GM21576 (cell line): ENCODE results near the gene LMTK2.

ENCODE experiments used
- ATAC-seq: cut with Tn5 transposase; IDR thresholded peaks from one replicate; pipeline ENCODE4 v1.9.1; 2021; ENCODE audit warnings: mild to moderate bottlenecking, moderate library complexity; ENCODE audit not compliant: unreplicated experiment

The LMTK2 gene

GRCh38 chr7:98136423-98136822 lies 29.8 kb downstream of the LMTK2 start:
- no peak for ATAC-seq

GRCh38 chr7:98137134-98137825 lies 30.6 kb downstream of the LMTK2 start:
- ATAC-seq, result no peak

- ATAC-seq, result peak; percentile 67
Measured at GRCh38 chr7:98137826-98138151, 31.1 kb downstream of the LMTK2 start.

GRCh38 chr7:98138672-98139071 lies 32.0 kb downstream of the LMTK2 start:
- ATAC-seq, result no peak

- ATAC-seq, result no peak
Measured at GRCh38 chr7:98142658-98143057, 36.0 kb downstream of the LMTK2 start.

DNA sequence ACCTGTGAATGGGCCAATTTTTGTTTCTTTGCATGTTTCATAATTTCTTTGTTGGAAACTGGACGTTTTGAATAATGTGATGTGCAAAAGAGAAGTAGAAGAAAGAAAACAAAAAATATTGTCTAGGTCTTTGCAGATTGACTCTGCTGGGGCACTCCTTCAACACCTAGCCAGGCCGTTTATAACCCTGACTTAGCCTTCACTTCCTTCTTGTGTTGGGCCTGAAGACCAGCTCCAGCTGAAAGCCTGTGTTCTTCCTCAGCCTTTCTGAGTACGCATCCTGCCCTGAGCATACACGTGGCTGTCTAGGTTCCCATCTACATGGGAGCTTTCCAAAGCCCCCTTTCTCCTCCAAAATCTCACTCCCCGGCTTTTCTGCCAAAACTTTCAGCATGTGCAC lies 41.9 kb downstream of the LMTK2 start:
- ATAC-seq, result no peak

DNA sequence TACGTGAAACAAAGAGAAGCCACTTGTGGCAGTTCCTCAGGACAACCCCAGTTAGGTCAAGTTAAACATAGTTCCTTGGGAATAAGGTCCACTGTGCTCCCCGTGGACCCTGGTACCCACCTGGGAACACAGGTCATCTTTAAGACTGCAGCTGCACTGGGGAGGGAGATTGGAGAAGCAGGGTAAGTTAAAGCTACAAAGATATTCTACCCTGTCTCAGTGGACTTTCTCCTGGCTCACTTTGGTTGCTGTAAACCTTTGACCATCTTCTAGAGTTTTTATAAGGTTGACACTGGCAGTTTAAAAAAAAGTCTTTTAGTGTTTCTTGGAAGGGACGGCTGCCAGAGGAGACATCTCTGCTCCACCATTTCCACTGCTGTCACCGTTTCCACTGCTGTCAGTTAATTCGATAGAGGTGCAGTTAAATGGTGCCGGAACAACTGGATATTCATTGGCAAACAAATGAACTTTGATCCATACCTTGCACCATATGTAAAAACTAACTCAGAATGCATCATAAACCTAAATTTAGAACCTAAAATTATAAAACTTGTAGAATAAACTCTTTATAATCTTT lies 42.5 kb downstream of the LMTK2 start:
- no peak for ATAC-seq

DNA sequence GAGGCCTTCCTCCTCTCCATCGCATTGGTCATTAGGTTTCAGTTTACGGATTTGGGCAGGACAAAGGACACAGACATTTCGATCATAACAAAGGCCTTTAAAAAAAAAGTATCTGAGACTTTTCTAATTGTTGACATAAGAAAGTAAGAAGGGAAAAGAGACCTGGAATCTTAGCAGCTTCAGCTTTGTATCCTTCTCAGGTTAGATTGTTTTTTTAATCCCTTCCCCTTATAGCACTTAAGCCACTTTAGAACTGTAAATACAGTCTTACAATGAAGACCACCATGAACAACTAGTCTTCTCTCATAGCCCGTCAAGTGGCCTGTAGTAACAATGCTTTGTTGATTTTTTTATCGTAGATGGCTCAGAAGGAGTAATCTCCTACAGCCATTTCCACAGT lies 45.2 kb downstream of the LMTK2 start:
- no peak for ATAC-seq

DNA sequence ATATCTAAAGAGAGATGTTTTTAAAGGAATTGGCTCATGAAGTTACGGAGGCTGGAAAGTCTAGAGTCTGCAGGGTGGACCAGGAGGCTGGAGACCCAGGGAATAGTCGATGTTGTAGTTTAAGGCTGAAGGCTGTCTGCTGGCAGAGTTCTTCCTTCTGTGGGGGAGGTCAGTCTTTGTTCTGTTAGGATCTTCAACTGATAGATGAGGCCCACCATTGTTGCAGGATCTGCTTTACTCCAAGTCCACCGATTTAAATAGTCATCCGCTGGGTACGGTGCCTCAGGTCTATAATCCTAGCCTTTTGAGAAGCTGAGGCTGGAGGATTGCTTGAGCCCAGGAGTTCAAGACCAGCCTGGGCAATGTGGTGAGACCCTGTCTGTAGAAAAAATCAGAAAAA lies 50.0 kb downstream of the LMTK2 start:
- no peak for ATAC-seq

GRCh38 chr7:98157761-98158160 lies 51.1 kb downstream of the LMTK2 start:
- no peak for ATAC-seq

DNA sequence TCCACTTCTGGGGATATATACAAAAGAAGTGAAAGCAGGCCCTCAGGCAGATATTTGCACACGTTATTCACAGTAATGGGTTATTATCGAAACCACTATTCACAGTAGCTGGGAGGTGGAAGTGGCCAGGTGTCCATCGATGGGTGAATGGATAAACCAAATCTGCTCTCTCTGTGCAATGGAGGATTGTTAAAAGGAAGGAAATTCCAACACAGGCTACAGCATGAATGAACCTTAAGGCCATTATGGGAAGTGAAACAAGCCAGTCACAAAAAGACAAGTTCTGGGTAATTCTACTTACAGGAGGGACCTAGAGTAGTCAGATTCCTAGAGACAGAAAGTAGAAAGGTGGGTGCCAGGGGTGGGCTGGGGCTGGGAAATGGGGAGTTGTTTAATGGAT lies 56.1 kb downstream of the LMTK2 start:
- no peak for ATAC-seq

- ATAC-seq, result no peak
Measured at GRCh38 chr7:98163269-98163668, 56.6 kb downstream of the LMTK2 start.

DNA sequence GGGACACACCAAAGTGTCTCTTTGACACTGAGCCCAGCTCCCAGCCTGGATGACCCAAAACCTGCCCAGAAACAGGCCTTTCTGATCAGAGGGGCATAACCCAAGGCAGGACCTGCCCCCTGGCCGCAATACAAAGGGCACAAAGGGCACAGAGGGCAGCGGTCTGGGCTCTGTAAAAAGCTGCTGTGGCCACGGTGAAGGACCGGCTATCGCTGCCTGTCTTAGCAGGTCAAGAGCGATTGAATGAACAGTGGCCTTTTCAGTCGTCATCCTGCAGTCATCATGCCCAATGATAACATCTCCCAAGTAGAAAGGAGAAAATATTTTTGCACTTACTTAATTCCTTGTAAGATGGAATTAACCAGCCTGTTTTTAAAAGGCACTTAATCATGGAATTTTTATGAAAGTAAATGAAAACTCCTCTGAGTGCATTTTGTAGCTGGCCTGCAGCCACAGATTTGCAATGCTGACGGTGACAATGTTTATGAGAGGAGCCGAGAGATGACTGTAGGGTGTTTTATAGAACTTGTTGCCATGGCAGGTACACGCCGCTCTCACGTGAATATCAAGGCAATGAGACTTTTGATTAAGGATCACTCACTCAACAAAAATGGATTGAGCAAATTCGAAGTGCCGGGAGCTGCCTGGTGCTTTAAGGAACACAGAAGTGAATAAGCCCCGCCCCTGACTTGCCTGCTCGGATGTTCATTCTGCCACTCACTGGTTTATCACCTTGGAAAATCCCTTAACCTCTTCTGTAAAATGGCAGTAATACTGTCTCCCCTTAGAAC lies 57.2 kb downstream of the LMTK2 start:
- no peak for ATAC-seq

GRCh38 chr7:98165827-98166667 lies 59.4 kb downstream of the LMTK2 start:
- ATAC-seq, result peak; percentile 59

- ATAC-seq, result no peak
Measured at GRCh38 chr7:98166668-98166970, 60.0 kb downstream of the LMTK2 start.

DNA sequence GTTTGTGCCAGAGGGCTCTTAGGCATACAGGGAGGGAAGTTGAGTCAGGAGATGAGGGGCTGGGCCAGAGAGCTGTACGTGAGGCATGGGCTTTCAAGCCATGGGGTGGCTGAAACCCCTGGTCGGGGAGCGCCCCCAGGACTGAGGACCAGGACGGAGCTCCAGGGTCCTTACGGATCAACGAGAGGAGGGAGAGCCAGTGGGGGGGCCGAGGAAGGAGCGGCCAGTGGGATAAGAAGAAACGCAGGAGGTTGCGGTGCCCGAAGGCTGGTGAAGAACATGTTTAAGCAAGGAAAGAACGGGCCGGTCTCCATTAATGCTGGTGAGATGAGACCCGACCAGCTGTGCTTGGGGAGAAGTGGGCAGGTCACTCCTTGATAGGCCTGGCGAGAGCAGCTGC lies 61.0 kb downstream of the LMTK2 start:
- ATAC-seq, result no peak

DNA sequence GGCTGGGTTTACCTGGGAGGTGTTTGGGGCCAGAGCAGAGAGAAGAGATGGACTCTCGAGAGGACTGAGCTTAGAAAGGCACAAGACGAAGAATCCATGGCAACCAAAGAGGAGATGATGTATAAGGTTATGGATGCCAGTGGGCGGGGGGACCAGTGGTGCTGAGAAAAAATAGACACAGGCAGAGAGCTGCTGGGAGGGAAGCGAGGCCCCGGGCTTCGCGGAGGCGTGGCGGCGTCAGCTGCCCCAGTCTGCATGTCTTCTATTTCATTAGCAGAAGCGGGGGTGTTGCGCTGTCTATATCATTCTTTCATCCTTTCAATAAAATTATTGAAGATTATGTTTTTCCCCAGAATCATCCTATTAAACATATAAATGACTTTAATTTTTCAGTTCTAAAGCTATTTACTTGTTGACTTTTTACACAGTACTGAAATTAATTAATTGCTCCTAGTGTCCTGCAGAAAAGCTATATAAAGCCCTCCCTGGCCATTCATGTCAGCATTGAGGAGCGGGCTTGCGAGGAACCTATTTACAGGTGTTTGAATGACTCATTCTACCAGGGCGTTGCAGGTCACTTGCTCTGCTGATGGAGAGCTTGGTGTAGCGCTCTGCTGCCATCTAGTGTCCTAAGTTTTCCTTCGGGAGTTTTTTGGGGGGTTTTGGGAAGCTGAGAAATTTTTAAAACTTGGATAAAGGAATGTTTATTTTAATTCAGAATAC lies 61.7 kb downstream of the LMTK2 start:
- peak; percentile 85 for ATAC-seq

DNA sequence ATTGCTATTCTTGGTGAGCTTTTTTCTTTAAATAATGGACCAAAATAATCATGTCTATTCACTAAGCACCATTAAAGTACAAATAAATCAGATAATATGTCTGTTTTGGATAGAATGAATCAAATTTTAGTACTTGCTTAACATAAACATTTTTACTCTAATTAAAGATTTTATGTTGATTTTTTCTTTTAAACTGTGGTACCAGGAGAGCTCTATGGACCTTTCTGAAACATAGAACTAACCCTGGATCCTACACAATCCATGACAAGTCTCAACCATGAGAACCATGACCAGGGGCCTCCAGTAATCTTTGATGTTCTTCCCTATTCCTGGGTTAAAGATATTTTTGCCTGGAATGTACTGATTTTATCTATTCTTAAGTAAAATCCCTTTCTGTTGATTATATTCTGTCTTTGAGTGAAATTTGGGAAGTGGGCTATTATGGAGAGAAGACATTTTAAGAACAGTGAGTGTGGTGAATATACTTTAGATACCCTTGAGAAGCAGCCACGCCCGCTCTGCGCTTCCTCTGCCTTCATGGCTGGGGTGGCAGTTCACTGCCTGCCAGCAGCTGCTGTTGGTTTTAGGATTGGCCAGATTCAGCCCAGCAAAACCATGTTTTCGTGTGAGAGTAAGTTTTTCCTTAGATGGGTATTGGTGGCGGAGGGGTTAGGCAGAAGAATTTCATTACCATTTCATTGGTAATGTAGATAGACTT lies 62.4 kb downstream of the LMTK2 start:
- no peak for ATAC-seq

DNA sequence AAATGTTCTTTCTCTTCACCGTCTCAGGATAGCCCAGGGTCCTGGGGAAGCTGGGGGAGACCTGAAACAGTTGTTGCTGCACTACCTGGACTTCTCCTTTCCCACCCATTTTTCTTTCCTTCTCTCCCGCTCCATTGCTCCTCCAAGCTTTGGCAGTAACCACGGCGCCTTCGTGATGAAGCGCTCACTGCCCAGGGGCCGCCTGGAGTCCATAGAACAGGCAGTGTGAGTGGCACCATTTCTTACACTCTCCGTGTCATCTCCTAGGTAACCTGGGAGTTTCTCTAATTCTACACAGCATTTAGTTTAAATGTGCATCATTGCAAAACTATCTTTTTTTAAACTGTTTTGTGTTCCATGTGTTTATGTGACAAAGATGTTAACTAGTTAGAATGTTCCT lies 64.3 kb downstream of the LMTK2 start:
- ATAC-seq, result no peak

DNA sequence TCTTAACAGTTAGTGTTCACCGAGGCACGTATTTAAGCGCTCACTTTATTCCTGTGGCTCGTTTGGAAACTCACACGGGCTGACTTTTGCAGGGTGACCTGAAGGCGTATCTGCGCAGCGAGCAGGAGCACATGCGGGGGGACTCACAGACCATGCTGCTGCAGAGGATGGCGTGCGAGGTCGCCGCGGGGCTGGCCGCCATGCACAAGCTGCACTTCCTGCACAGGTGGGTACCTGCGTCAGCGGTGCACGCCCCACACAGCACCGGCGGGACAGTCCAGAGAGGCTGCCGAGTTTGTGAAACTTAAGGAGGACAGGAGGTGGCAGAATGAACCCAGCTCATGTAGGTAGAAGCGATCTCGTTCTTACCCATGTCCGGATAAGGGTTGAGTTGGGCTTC lies 64.8 kb downstream of the LMTK2 start:
- no peak for ATAC-seq
